Measurements from ENCODE around the gene GNPDA1. TPM values are rescaled to one million over a fixed set of nuclear protein-coding genes. Genes with fewer than 3 reads are reported as not detected.

Gene GNPDA1
- total RNA-seq, 1 donor from 2014 or later: 89.8 TPM

DNA sequence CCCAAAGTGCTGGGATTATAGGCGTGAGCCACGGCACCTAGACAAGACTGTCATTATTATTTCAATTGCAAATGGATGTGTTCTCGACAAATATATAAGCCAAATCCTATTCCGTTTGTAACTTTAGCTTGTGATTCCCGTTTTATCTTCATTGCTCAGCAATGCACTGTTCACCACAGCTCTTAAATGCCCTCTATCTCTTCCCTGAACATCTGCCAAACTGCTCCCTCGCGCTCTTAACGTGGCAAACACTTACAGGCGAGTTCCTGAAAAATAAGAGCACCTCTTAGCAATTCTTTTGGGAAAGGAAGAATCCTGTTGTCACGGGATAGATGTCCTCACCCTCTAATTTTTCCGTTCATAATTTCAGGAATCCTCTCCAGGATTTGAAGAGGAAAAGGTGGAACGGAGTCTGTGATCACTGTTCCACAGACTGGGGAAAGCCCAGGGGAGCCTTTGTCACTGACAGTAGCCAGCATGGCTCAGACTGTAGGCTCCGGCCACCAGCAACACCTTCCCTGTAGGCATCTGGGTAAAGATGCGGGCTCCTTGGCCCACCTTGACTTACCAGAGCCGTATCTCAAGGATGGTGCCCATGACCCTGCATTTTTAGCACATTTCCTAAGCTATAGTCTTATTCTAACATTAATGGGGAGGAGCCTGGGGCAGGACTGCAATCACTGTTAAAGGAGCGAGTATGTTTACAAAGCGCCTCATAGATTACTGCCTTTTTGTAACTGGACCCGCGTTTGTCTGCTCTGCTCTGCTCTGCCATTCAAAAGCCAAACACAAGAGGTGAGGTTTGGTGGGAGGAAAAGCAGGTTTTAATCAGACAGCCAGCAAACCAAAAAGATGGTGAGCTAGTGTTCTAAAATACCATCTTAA, 20.2 kb upstream of the GNPDA1 start:
- Histone ChIP-seq H4K20me1 (ENCODE audit: low read depth) (no peaks in the 10 kb centered on the region), H2AFZ (replicated peaks) (no peak overlapping the region), H3K4me2 (no peak overlapping the region), H3K4me3 (no peak overlapping the region), H3K9ac (no peak overlapping the region), H3K36me3 (no peaks in the 10 kb centered on the region), H3K4me1 (no peaks in the 10 kb centered on the region), H3K9me3 (ENCODE audit: low read depth) (no peaks in the 10 kb centered on the region), H3K27me3 (no peaks in the 10 kb centered on the region), H3K27ac (no peak overlapping the region), H3K79me2 (ENCODE audit: low read depth) (no peaks in the 10 kb centered on the region), H3F3A (ENCODE audit: low read depth) (peaks cover 6% of the 10 kb centered on the region)
- no peaks in the 10 kb centered on the region for H3K9me3 Mint-ChIP-seq
- no peaks in the 10 kb centered on the region for H3K4me1 Mint-ChIP-seq
- H3K36me3 Mint-ChIP-seq: no peaks in the 10 kb centered on the region
- H3K4me3 Mint-ChIP-seq: no peak overlapping the region
- no peak for DNase-seq (ENCODE audit: low spot score)
- peaks cover 3% of the 10 kb centered on the region for H3K27me3 Mint-ChIP-seq (ENCODE audit: insufficient read depth, low read depth)
- no peak overlapping the region for H3K27ac Mint-ChIP-seq
- TF ChIP-seq CTCF (IDR thresholded peaks at IDR 0.05): no peak

GRCh38 chr5:142032150-142032549, 19.3 kb upstream of the GNPDA1 start:
- Histone ChIP-seq H3K4me2 (no peak overlapping the region), H3K4me3 (no peak overlapping the region), H4K20me1 (ENCODE audit: low read depth) (no peaks in the 10 kb centered on the region), H3K4me1 (no peaks in the 10 kb centered on the region), H3F3A (ENCODE audit: low read depth) (peaks cover 6% of the 10 kb centered on the region), H3K9ac (no peak overlapping the region), H3K27me3 (no peaks in the 10 kb centered on the region), H3K36me3 (no peaks in the 10 kb centered on the region), H3K27ac (no peak overlapping the region), H2AFZ (replicated peaks) (no peak overlapping the region), H3K9me3 (ENCODE audit: low read depth) (no peaks in the 10 kb centered on the region), H3K79me2 (ENCODE audit: low read depth) (no peaks in the 10 kb centered on the region)
- Mint-ChIP-seq H3K9me3 (no peaks in the 10 kb centered on the region), H3K27ac (no peak overlapping the region), H3K36me3 (no peaks in the 10 kb centered on the region), H3K27me3 (ENCODE audit: insufficient read depth, low read depth) (peaks cover 3% of the 10 kb centered on the region), H3K4me1 (no peaks in the 10 kb centered on the region), H3K4me3 (no peak overlapping the region)
- TF ChIP-seq EZH2phosphoT487 (IDR thresholded peaks at IDR 0.05) (no peak), CTCF (IDR thresholded peaks at IDR 0.05) (no peak)
- no peak for DNase-seq (ENCODE audit: low spot score)

- no peak overlapping the region for H3K9ac ChIP-seq
- no peaks in the 10 kb centered on the region for H3K36me3 Mint-ChIP-seq
- H3K4me3 ChIP-seq: no peak overlapping the region
- H2AFZ ChIP-seq (replicated peaks): peak overlapping the region; percentile 83
- no peak for TF ChIP-seq CTCF (IDR thresholded peaks at IDR 0.05)
- TF ChIP-seq EZH2phosphoT487 (IDR thresholded peaks at IDR 0.05): no peak
- no peak for TF ChIP-seq EZH2 (IDR thresholded peaks at IDR 0.05)
- peak overlapping the region; percentile 81 for H3K4me2 ChIP-seq
- H3K4me1 Mint-ChIP-seq: peaks cover 10% of the 10 kb centered on the region
- peaks cover 5% of the 10 kb centered on the region for H3K4me1 ChIP-seq
- DNase-seq (ENCODE audit: low spot score): no peak
- peaks cover 5% of the 10 kb centered on the region for H3K27me3 Mint-ChIP-seq (ENCODE audit: insufficient read depth, low read depth)
- no peaks in the 10 kb centered on the region for H3K36me3 ChIP-seq
- no peaks in the 10 kb centered on the region for H4K20me1 ChIP-seq (ENCODE audit: low read depth)
- H3K9me3 Mint-ChIP-seq: no peaks in the 10 kb centered on the region
- no peaks in the 10 kb centered on the region for H3K9me3 ChIP-seq (ENCODE audit: low read depth)
- H3K27ac ChIP-seq: no peak overlapping the region
- H3F3A ChIP-seq (ENCODE audit: low read depth): peaks cover 26% of the 10 kb centered on the region
- H3K27ac Mint-ChIP-seq: no peak overlapping the region
- H3K4me3 Mint-ChIP-seq: peak overlapping the region; percentile 85
- peaks cover 9% of the 10 kb centered on the region for H3K27me3 ChIP-seq
- H3K79me2 ChIP-seq (ENCODE audit: low read depth): no peaks in the 10 kb centered on the region
Measured at GRCh38 chr5:142025637-142026036, 12.8 kb upstream of the GNPDA1 start.
